ENCODE measurements around the gene MRPL42.

GRCh38 chr12:93441617-93442410, 25.5 kb upstream of the MRPL42 start, which contains the start of gene UBE2N:
- TF ChIP-seq, protein P1, sequence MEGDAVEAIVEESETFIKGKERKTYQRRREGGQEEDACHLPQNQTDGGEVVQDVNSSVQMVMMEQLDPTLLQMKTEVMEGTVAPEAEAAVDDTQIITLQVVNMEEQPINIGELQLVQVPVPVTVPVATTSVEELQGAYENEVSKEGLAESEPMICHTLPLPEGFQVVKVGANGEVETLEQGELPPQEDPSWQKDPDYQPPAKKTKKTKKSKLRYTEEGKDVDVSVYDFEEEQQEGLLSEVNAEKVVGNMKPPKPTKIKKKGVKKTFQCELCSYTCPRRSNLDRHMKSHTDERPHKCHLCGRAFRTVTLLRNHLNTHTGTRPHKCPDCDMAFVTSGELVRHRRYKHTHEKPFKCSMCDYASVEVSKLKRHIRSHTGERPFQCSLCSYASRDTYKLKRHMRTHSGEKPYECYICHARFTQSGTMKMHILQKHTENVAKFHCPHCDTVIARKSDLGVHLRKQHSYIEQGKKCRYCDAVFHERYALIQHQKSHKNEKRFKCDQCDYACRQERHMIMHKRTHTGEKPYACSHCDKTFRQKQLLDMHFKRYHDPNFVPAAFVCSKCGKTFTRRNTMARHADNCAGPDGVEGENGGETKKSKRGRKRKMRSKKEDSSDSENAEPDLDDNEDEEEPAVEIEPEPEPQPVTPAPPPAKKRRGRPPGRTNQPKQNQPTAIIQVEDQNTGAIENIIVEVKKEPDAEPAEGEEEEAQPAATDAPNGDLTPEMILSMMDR (IDR thresholded peaks at IDR 0.05): no peak
- peak; percentile 72 for TF ChIP-seq POLR2A (IDR thresholded peaks at IDR 0.05)
